ACC112 (cell line): ENCODE data around the gene ACE.
"Not testable (repeated sequence)": the region's sequence is repeated elsewhere in the genome, so short reads cannot be mapped to it uniquely, and the experiment has no call there.

Experiments
- H2AFZ ChIP-seq: fragments of 200-600 bp; sonication (generic); one replicate; pipeline ENCODE4 v1.6.0; 2017; ENCODE audit warnings: antibody characterized with exemption, low read length; ENCODE audit not compliant: unreplicated experiment
- H3K27ac ChIP-seq: fragments of 200-600 bp; sonication (generic); 2 replicates; pipeline ENCODE4 v1.5.1; 2014; ENCODE audit warnings: low read depth, mild to moderate bottlenecking, antibody characterized with exemption, low read length, moderate library complexity
- H3K27me3 ChIP-seq: fragments of 200-600 bp; sonication (generic); 2 replicates; pipeline ENCODE4 v1.6.1; 2014; ENCODE audit warnings: mild to moderate bottlenecking, antibody characterized with exemption, low read length, moderate library complexity, mixed read lengths; ENCODE audit not compliant: insufficient read depth
- H3K36me3 ChIP-seq: fragments of 200-600 bp; sonication (generic); 2 replicates; pipeline ENCODE4 v1.6.1; 2016; ENCODE audit warnings: mild to moderate bottlenecking, antibody characterized with exemption, low read length, moderate library complexity, mixed read lengths; ENCODE audit not compliant: insufficient read depth
- H3K4me1 ChIP-seq: fragments of 200-600 bp; sonication (generic); one replicate; pipeline ENCODE4 v1.6.1; 2016; ENCODE audit warnings: low read length, mixed read lengths; ENCODE audit not compliant: insufficient read depth, unreplicated experiment, control insufficient read depth
- H3K4me3 ChIP-seq: fragments of 200-600 bp; sonication (generic); 2 replicates; pipeline ENCODE4 v1.5.1; 2014; ENCODE audit warnings: mild to moderate bottlenecking, low read depth, low read length
- H3K79me2 ChIP-seq: fragments of 200-600 bp; sonication (generic); one replicate; pipeline ENCODE4 v1.6.0; 2016; ENCODE audit warnings: low read length; ENCODE audit not compliant: control insufficient read depth, unreplicated experiment, insufficient read depth

Gene ACE

DNA sequence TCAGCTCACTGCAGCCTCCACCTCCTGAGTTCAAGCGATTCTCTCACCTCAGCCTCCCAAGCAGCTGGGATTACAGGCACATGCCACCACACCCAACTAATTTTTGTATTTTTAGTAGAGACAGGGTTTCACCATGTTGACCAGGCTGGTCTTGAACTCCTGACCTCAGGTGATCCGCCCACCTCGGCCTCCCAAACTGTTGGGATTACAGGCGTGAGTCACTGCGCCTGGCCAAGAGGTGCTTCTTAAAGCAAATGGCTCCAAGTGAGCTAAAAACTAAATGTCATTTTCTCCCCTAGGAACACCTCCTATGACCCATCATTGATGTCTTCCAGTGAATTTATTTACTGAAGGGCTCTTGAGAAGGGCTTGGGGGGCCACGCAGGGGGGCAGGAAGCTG lies 22.5 kb upstream of the ACE start:
- not testable (repeated sequence) for H3K79me2 ChIP-seq, H3K27me3 ChIP-seq, H3K27ac ChIP-seq, H3K4me3 ChIP-seq, H3K4me1 ChIP-seq, H2AFZ ChIP-seq, H3K36me3 ChIP-seq

DNA sequence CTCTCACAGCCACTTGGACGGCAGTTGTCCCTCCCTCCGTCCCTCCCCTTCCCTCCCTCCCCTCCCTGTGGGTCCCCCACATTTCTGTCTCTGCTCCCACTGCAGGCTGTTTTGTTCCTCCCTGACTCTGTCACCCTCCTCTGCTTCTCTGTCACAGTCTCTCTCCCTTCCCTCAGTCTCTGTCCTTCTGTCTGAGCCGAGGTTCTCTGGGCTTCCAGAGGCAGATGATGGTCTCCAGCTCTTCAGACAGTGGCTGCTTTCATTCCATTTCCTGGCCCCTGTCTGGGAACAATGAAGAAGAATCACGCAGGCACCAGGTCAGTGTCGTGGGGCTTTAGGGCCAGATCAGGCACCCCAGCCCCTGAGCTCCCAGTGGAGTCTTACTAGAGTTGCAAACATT lies 21.9 kb upstream of the ACE start:
- no peak overlapping the region for H3K4me3 ChIP-seq
- no peak overlapping the region for H3K27ac ChIP-seq
- H3K27me3 ChIP-seq, result no peaks in the 10 kb centered on the region
- H3K36me3 ChIP-seq, result no peaks in the 10 kb centered on the region
- no peaks in the 10 kb centered on the region for H3K4me1 ChIP-seq
- no peaks in the 10 kb centered on the region for H3K79me2 ChIP-seq
- no peak overlapping the region for H2AFZ ChIP-seq

DNA sequence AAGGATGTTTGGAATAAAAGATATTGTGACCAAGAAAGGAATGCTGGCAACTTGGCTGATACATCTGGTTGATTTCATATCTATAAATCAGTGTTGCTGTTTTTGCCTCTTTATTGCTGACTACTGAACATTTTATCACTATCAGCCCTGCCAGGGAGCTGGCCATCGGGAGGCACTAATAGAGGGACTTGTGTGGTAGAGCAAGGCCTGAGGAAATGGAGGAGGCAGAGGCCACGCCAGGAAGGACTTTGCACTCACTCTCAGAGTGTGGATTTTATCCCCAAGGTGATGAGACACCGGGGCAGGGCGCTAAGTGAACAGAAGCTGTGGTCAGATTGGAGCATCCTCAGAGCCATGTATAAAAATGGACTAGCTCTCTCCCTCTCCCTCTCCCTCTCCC lies 21.4 kb upstream of the ACE start:
- Histone ChIP-seq H3K4me3 (no peak overlapping the region), H3K27ac (no peak overlapping the region), H2AFZ (no peak overlapping the region), H3K79me2 (no peaks in the 10 kb centered on the region), H3K4me1 (peaks cover 4% of the 10 kb centered on the region), H3K27me3 (no peaks in the 10 kb centered on the region), H3K36me3 (no peaks in the 10 kb centered on the region)

DNA sequence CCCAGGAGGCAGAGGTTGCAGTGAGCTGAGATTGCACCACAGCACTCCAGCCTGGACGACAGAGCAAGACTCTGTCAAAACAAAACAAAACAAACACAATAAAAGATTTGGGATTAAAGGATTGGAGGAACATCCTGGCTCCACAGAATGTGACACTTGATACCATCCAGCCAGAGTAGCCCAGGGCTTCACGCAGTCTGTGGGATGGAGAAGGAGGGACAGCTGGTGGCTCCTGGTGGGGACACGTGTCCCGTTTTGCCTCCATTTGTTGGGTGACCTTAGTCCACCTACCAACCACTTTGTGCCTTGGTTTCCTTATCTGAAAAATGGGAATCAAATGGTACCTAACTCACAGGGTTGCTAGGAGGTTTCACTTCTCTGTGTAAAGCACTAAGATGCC lies 18.4 kb upstream of the ACE start:
- Histone ChIP-seq H3K4me3 (no peak overlapping the region), H3K36me3 (no peaks in the 10 kb centered on the region), H3K4me1 (peaks cover 14% of the 10 kb centered on the region), H3K79me2 (no peaks in the 10 kb centered on the region), H2AFZ (no peak overlapping the region), H3K27ac (no peak overlapping the region), H3K27me3 (no peaks in the 10 kb centered on the region)

DNA sequence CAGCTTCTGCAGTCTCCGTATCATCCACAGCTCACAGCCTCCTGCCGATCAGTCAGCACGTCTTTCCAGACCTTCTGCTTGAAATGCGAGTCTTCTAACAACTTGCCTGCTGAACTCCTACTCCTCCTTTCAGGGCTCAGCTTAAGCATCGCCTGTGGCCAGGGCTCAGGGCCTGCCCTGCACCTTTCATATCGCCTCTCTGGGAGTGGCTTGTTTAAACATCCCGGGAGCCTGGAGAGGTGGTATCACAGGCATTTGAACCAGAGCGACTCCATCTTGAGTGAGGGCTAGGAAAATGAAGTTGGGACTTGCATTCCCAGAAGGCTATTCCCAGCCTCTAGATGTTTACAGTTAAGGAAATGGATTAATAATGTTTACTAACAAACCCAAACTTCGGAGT lies 16.8 kb upstream of the ACE start:
- no peak overlapping the region for H3K4me3 ChIP-seq
- no peaks in the 10 kb centered on the region for H3K36me3 ChIP-seq
- H3K27ac ChIP-seq, result peak overlapping the region; percentile 59; the same call in 1 of the 2 replicates
- no peaks in the 10 kb centered on the region for H3K27me3 ChIP-seq
- H2AFZ ChIP-seq, result no peak overlapping the region
- peaks cover 14% of the 10 kb centered on the region for H3K4me1 ChIP-seq
- H3K79me2 ChIP-seq, result no peaks in the 10 kb centered on the region

DNA sequence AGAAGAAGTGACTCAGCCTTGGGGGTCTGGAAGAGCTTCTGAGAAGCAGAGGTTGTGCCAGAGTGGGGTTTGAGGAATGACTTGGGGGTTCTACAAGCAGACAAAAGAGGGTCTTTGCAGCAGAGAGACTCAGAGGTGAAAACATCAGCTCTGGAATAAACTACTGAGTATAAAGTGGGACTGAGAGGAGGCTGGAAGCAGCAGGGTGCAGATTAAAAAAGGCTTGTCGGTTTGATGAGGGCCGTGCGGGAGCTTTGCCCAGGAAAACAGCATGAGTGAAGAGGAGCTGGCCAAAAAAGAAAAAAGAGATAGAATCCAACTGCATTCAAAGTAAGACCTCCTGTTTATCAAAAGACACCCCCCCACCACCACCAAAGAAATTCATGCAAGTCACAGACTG lies 13.1 kb upstream of the ACE start:
- Histone ChIP-seq H3K79me2 (no peaks in the 10 kb centered on the region), H2AFZ (no peak overlapping the region), H3K27me3 (no peaks in the 10 kb centered on the region), H3K36me3 (no peaks in the 10 kb centered on the region), H3K4me1 (peaks cover 14% of the 10 kb centered on the region), H3K27ac (no peak overlapping the region), H3K4me3 (no peak overlapping the region)

DNA sequence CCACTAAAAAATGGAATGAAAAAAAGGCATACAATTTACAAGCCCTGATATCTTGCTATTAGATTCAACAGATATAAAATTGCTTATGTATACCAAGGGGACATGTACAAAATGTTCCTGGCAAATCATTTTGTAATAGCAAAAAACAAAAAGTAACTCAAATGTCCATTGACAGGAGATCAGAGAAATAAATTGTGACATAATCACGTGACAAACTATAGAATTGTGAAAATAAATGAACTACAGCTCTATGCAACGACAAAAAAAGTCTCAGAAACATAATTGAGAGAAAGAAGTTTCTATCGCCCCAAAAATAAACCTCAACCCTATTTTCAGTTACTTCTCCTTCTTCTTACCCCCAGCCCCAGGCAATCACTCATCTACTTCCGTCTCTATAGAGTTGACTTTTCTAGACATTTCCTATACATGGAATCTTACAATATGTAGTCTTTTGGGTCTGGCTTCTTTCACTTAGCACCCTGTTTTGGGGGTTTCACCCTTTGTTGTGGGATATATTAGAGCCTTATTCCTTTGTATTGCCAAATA lies 12.1 kb upstream of the ACE start:
- no peaks in the 10 kb centered on the region for H3K27me3 ChIP-seq
- H2AFZ ChIP-seq, result no peak overlapping the region
- H3K79me2 ChIP-seq, result no peaks in the 10 kb centered on the region
- peaks cover 14% of the 10 kb centered on the region for H3K4me1 ChIP-seq
- no peak overlapping the region for H3K4me3 ChIP-seq
- H3K36me3 ChIP-seq, result no peaks in the 10 kb centered on the region
- no peak overlapping the region for H3K27ac ChIP-seq

DNA sequence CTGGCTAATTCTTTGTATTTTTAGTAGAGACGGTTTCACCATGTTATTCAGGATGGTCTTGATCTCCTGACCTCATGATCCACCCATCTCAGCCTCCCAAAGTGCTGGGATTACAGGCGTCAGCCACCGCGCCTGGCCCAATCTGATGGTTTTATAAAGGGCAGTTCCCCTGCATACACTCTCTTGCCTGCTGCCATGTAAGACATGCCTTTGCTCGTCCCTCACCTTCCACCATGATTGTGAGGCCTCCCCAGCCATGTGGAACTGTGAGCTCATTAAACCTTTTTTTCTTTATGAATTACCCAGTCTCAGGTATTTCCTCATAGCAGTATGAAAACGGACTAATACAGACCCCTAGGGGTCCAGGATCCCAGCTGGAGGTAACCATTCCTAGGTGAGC lies 8.8 kb upstream of the ACE start:
- not testable (repeated sequence) for H2AFZ ChIP-seq, H3K27me3 ChIP-seq, H3K4me1 ChIP-seq, H3K27ac ChIP-seq, H3K36me3 ChIP-seq, H3K79me2 ChIP-seq, H3K4me3 ChIP-seq

DNA sequence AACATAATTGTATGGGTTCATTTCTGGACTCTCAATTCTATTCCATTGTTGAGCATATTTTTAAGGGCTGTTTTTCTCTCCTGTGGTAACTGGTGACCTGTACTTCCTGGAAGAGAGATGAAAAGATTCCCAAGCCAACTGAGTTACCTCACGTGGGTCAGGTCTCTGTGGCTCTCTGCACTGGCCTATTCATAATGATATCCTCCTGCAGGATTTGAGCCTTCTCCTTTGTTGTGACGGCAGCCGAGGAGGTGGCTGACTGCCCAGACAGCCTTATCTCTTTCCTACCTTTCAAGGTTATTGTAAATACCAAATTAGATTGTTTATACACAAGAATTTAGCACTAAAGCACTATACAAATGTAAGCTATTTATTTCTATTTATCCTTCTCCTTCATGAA lies 2.7 kb upstream of the ACE start:
- no peaks in the 10 kb centered on the region for H3K36me3 ChIP-seq
- no peak overlapping the region for H2AFZ ChIP-seq
- H3K27me3 ChIP-seq, result no peaks in the 10 kb centered on the region
- H3K4me3 ChIP-seq, result no peak overlapping the region
- no peak overlapping the region for H3K27ac ChIP-seq
- peaks cover 12% of the 10 kb centered on the region for H3K4me1 ChIP-seq
- no peaks in the 10 kb centered on the region for H3K79me2 ChIP-seq

DNA sequence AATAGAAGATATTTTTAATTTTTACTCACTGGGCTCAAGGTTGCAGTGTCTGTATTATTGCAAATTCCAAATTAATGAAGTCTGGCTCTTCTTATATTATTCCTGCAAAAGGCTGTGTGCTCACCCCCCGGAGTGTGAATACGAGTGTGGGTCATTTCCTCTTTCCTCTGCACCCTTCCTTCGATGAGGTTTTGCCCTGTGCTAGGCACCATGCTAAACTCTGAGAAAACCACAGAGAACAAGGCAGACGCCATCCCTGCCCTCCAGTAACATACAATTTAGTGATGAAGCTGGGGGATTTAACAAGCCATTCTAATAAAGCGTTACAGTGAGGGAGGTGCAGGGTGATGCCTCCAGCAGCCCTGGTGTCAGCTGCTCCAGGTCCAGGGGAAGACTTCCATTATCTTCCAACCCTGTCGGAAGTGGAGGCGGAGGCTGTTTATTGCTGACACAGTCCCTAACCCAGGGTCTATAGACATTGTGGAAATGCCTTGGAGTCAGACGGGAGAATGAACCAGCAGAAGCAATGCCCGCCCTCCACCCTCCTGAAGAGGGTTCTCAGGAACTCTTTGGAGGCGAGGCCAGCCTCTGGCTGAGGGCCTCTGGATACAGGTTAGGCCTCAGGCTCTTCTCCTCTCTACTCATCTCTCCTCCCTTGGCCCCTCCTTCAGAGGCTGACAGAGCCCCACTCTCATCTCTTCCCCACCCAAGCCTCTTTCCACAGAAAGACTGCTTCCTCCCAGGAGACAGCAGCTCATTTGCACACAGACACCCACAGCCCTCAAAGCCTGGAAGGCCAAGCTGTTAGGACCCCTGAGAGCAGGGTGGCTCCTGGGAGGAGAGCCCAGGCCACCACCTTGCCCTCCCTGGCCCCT lies 2.0 kb upstream of the ACE start:
- no peaks in the 10 kb centered on the region for H3K36me3 ChIP-seq
- H3K4me1 ChIP-seq, result peaks cover 12% of the 10 kb centered on the region

More for the DNA sequence above, 2.0 kb upstream of the ACE start:
- Histone ChIP-seq H3K4me3 (no peak overlapping the region), H3K27ac (no peak overlapping the region), H2AFZ (no peak overlapping the region), H3K27me3 (no peaks in the 10 kb centered on the region), H3K79me2 (no peaks in the 10 kb centered on the region)
